Prostate gland (tissue), 2 donors: ENCODE results near the gene ZNF148. TPM values are rescaled to one million over a fixed set of nuclear protein-coding genes. Genes with fewer than 3 reads are reported as not detected.

ENCODE experiments used
- DNase-seq: peaks from one replicate; pipeline ENCODE4 v3.0.0-alpha.2; 2019; ENCODE audit warnings: low spot score
- H3K27ac ChIP-seq, 2 donors: fragments of 200-600 bp; sonication (generic); 2 replicates each; pipeline ENCODE4 v1.5.1; 2017 to 2019
- H3K27me3 ChIP-seq: fragments of 200-600 bp; sonication (generic); replicated peaks from 2 replicates; pipeline ENCODE4 v1.5.1; 2019; ENCODE audit not compliant: insufficient read depth
- H3K36me3 ChIP-seq, 2 donors: fragments of 200-600 bp; sonication (generic); 1 replicate in 1 of 2; 2 replicates in 1 of 2; pipeline versions ENCODE4 v1.5.1 to v1.8.1; 2017 to 2019
- H3K4me1 ChIP-seq: fragments of 200-600 bp; sonication (generic); replicated peaks from 2 replicates; pipeline ENCODE4 v1.5.1; 2019
- H3K4me3 ChIP-seq, 2 donors: fragments of 200-600 bp; sonication (generic); 2 replicates each; pipeline ENCODE4 v1.5.1; 2017 to 2019
- H3K9me3 ChIP-seq: fragments of 200-600 bp; sonication (generic); 2 replicates; pipeline ENCODE4 v1.5.1; 2017
- POLR2A ChIP-seq: fragments of 450-650 bp; IDR thresholded peaks from one replicate; pipeline ENCODE4 v1.6.1; 2016; ENCODE audit warnings: antibody characterized with exemption, mild to moderate bottlenecking
- POLR2AphosphoS5 ChIP-seq: sonication (generic); formaldehyde crosslinking; IDR thresholded peaks from one replicate; pipeline ENCODE4 v1.6.1; 2017; ENCODE audit warnings: antibody characterized with exemption
- WGBS: methylation state at CpG from one replicate; pipeline ENCODE4 v1.1.5; 2018; 5-methylcytosine and 5-hydroxymethylcytosine counted together
- intact Hi-C: fragments of 100-400 bp; cut with DNase I; formaldehyde crosslinking; loops from one replicate; pipeline ENCODE4 v1.14.2; 2022
- total RNA-seq, 2 donors: library from RNA; depleted of rRNA; stranded (reverse); fragments of >200 nt; gene quantifications; one replicate each; pipeline ENCODE4 v1.1.0, GENCODE V29; 2016
- TF ChIP-seq, protein P1 (sequence below), 4 experiments: fragments of 200-600 bp in 2 of 4; fragments of 450-650 bp in 2 of 4; sonication (generic) in 2 of 4; IDR thresholded peaks; 1 replicate in 3 of 4; 2 replicates in 1 of 4; pipeline ENCODE4 v1.5.1; 2016 to 2019; ENCODE audit warnings: antibody characterized with exemption in 4 of 4, mild to moderate bottlenecking in 2 of 4, moderate library complexity in 2 of 4

The ZNF148 gene
- total RNA-seq, 2 donors from 2014 or later: 26.9 to 28.5 TPM

DNA sequence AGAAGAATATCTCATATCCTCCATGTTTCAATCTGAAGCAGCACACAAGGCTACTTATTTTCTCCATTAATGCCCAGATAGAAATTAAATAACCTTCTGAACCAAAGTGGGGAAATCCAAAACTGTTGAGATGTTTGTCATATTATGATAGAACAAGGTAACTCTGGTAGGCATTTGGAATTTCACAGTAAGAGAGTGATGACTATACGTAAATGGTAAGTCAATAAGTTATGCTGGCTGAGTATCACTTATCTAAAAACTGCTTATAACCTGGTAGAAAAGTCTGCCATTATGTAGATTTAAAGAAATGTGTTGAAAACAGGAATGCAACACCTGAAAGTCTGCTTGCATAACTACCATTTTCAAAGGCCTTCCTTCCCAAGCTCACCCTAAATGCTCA lies 145.4 kb downstream of the ZNF148 start:
- Histone ChIP-seq H3K36me3 (peaks cover 0 to 2% of the 10 kb centered on the region in 2 donors), H3K9me3 (no peaks in the 10 kb centered on the region), H3K4me1 (no peaks in the 10 kb centered on the region), H3K27me3 (no peaks in the 10 kb centered on the region), H3K4me3 (no peak overlapping the region), H3K27ac (no peak overlapping the region)
- intact Hi-C loops: no loop called here
- TF ChIP-seq POLR2A (no peak), POLR2AphosphoS5 (no peak)
- TF ChIP-seq, protein P1, sequence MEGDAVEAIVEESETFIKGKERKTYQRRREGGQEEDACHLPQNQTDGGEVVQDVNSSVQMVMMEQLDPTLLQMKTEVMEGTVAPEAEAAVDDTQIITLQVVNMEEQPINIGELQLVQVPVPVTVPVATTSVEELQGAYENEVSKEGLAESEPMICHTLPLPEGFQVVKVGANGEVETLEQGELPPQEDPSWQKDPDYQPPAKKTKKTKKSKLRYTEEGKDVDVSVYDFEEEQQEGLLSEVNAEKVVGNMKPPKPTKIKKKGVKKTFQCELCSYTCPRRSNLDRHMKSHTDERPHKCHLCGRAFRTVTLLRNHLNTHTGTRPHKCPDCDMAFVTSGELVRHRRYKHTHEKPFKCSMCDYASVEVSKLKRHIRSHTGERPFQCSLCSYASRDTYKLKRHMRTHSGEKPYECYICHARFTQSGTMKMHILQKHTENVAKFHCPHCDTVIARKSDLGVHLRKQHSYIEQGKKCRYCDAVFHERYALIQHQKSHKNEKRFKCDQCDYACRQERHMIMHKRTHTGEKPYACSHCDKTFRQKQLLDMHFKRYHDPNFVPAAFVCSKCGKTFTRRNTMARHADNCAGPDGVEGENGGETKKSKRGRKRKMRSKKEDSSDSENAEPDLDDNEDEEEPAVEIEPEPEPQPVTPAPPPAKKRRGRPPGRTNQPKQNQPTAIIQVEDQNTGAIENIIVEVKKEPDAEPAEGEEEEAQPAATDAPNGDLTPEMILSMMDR (IDR thresholded peaks at IDR 0.05): no peak
- WGBS: 97% methylated on average over 1 of the region's 1 CpG
- DNase-seq: no peak

DNA sequence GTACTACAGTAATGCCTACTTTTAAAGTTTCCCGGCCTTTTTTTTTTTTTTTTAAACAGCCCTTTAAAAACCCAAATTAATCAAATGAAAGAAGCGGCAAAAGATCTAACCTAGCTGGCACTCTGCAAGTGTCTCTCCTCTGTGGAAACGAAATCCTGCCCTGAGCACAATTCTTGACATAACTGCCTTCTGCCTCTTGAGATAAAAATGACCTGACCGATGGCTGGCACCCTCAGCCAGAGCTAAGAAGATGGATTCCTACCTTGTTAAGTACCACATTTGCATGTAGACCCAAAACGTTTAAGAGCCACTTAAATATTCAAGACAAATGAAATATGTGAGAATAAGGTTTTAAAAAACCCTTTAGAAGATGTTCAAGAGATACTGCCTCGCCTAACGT lies 146.0 kb downstream of the ZNF148 start:
- intact Hi-C loops: no loop called here
- no peaks in the 10 kb centered on the region for H3K4me1 ChIP-seq
- H3K36me3 ChIP-seq: peaks cover 0 to 2% of the 10 kb centered on the region in 2 donors
- no peak overlapping the region for H3K4me3 ChIP-seq
- no peaks in the 10 kb centered on the region for H3K27me3 ChIP-seq
- DNase-seq: no peak
- H3K27ac ChIP-seq: no peak overlapping the region
- WGBS: 81% methylated on average over 7 of the region's 7 CpGs
- H3K9me3 ChIP-seq: no peaks in the 10 kb centered on the region
- TF ChIP-seq POLR2A (no peak), POLR2AphosphoS5 (no peak)
- TF ChIP-seq, protein P1 (IDR thresholded peaks at IDR 0.05): no peak

DNA sequence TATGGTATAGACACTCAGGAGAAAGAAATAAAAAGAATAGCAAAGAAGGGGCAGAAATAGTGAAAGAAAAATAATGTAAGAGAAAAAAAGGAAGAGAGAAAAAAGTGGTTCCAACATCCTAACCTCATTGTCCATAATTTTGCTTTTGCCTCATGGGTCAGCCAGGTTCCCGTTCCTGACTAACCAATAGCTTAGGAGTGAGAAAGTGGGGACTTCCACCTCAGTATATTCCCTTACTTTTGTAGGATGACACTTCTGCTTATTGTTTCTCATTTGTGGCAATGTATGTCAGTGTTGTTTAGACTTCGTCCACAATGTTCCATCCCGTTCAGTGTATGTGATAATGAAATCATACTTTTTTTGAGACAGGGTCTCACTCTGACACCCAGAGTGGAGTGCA lies 153.3 kb downstream of the ZNF148 start:
- TF ChIP-seq POLR2AphosphoS5: no peak
- TF ChIP-seq, protein P1 (IDR thresholded peaks at IDR 0.05): no peak
- TF ChIP-seq POLR2A: no peak
- Histone ChIP-seq H3K4me1 (no peaks in the 10 kb centered on the region), H3K36me3 (no peaks in the 10 kb centered on the region), H3K4me3 (no peak overlapping the region), H3K27me3 (no peaks in the 10 kb centered on the region), H3K9me3 (no peaks in the 10 kb centered on the region), H3K27ac (no peak overlapping the region)
- intact Hi-C loops: no loop called here
- DNase-seq: no peak
- 83% methylated on average over 3 of the region's 3 CpGs for WGBS

GRCh38 chr3:125220727-125221429 lies 154.2 kb downstream of the ZNF148 start:
- H3K27me3 ChIP-seq: no peaks in the 10 kb centered on the region
- no peak overlapping the region for H3K4me3 ChIP-seq
- no peak overlapping the region for H3K27ac ChIP-seq
- no peaks in the 10 kb centered on the region for H3K4me1 ChIP-seq
- no peaks in the 10 kb centered on the region for H3K36me3 ChIP-seq
- WGBS: 84% methylated on average over 7 of the region's 7 CpGs
- intact Hi-C loops: no loop called here
- TF ChIP-seq POLR2AphosphoS5 (no peak), POLR2A (no peak)
- TF ChIP-seq, protein P1 (IDR thresholded peaks at IDR 0.05): no peak
- H3K9me3 ChIP-seq: no peaks in the 10 kb centered on the region
- DNase-seq: no peak

GRCh38 chr3:125220183-125220582 lies 154.9 kb downstream of the ZNF148 start:
- intact Hi-C loops: no loop called here
- TF ChIP-seq, protein P1 (IDR thresholded peaks at IDR 0.05): no peak
- TF ChIP-seq POLR2A: no peak
- TF ChIP-seq POLR2AphosphoS5: no peak
- 85% methylated on average over 10 of the region's 10 CpGs for WGBS

More at GRCh38 chr3:125220183-125220582, 154.9 kb downstream of the ZNF148 start:
- no peaks in the 10 kb centered on the region for H3K36me3 ChIP-seq
- no peaks in the 10 kb centered on the region for H3K9me3 ChIP-seq
- no peak for DNase-seq
- H3K4me1 ChIP-seq: no peaks in the 10 kb centered on the region
- H3K4me3 ChIP-seq: no peak overlapping the region
- no peak overlapping the region for H3K27ac ChIP-seq
- H3K27me3 ChIP-seq: no peaks in the 10 kb centered on the region
